H1 (cell line): ENCODE measurements around the gene TCF20. TPM values are rescaled to one million over a fixed set of nuclear protein-coding genes. Genes with fewer than 3 reads are reported as not detected.

ENCODE experiments used
- TAF7 ChIP-seq: optimal IDR thresholded peaks from 2 replicates; pipeline ENCODE3; 2011; ENCODE audit warnings: low read depth, mild to moderate bottlenecking, inconsistent platforms, low read length, moderate library complexity, borderline replicate concordance
- polyA plus RNA-seq, 7 experiments: library from polyadenylated mRNA; depleted of rRNA in 3 of 7; stranded (reverse) in 5 of 7; unstranded in 2 of 7; fragments of >200 nt in 5 of 7; fragments of 200-250 nt in 2 of 7; gene quantifications; 1 replicate in 5 of 7; 2 replicates in 1 of 7; 4 replicates in 1 of 7; pipeline versions ENCODE4 v1.2.1 to v1.2.3, GENCODE V29; 2011 to 2013; ENCODE audit warnings: missing spikeins in 2 of 7, mixed read lengths in 2 of 7
- total RNA-seq: library from RNA; stranded (reverse); fragmentation: NEBNext Ultra II Directional; extraction: Animal tissue kit (Norgen Biotek cat#: 25700); gene quantifications from 2 replicates; pipeline ENCODE4 v1.2.1, GENCODE V29; 2021

Gene TCF20
- total and polyA plus RNA-seq, 2 of the 8 experiments (the other 6 are each of a cell fraction or from before 2014, with no cell fraction given): 22.0 to 79.8 TPM

- TF ChIP-seq TAF7: no peak
Measured at GRCh38 chr22:42306010-42306409, 35.6 kb upstream of the TCF20 start (continued).
